Measurements from ENCODE around the gene NR2E3.

- TF ChIP-seq, protein P1, sequence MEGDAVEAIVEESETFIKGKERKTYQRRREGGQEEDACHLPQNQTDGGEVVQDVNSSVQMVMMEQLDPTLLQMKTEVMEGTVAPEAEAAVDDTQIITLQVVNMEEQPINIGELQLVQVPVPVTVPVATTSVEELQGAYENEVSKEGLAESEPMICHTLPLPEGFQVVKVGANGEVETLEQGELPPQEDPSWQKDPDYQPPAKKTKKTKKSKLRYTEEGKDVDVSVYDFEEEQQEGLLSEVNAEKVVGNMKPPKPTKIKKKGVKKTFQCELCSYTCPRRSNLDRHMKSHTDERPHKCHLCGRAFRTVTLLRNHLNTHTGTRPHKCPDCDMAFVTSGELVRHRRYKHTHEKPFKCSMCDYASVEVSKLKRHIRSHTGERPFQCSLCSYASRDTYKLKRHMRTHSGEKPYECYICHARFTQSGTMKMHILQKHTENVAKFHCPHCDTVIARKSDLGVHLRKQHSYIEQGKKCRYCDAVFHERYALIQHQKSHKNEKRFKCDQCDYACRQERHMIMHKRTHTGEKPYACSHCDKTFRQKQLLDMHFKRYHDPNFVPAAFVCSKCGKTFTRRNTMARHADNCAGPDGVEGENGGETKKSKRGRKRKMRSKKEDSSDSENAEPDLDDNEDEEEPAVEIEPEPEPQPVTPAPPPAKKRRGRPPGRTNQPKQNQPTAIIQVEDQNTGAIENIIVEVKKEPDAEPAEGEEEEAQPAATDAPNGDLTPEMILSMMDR (IDR thresholded peaks at IDR 0.05; ENCODE audit: borderline replicate concordance, extremely low read depth, low read length, poor library complexity, severe bottlenecking), result no peak
- TF ChIP-seq EZH2 (IDR thresholded peaks at IDR 0.05; ENCODE audit: borderline replicate concordance, low read depth, low read length, severe bottlenecking), result no peak
Measured at GRCh38 chr15:71825021-71825730, 14.8 kb downstream of the NR2E3 start.
